ENCODE results near the gene HHAT. TPM values are rescaled to one million over a fixed set of nuclear protein-coding genes. Genes with fewer than 3 reads are reported as not detected.

The HHAT gene
- total and polyA plus RNA-seq, 4 donors = 1.2 to 11.3 (median 3.8) TPM

DNA sequence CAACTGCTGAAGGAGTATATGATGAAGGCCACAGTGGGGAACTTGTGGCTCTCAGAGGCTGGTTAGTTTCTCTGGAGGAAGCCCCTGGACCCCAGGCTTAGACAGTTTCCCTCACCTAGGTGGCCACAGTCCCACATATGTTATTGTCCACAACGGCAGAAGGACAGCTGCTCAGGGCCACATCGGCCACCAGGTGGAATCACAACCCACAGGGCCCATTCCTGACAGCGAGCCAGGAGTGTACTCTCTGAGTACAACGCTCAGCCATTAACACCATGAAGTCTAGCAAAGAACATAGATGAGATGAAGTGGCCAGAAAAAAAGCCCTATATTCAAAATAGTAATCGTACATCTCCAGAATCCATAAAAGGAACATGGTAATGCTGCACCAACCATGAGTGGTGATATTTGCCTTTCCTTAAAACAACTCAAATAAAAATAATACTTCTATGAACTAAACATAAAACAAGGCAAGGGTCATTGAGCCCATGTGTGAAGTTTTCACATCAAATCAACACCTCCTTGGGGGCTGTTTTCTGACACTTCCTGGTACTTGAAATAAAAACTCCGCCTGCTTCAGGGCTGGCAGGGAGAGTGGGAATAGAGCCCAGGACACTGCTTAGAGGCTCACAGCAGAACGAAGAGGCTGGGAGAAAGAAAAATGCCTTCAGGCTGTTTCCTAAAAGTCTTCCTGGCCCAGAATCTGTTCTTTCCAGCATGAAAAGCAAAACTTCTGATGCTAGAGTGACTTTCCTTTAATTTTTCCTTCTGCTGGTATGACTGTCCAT, 383.3 kb downstream of the HHAT start:
- WGBS, 2 donors = 61 to 78% methylated on average over 7 of the region's 7 CpGs
- DNase-seq (no peak), ATAC-seq (ENCODE audit: insufficient read depth, low FRiP score) (no peak)
- TF ChIP-seq, protein P1, sequence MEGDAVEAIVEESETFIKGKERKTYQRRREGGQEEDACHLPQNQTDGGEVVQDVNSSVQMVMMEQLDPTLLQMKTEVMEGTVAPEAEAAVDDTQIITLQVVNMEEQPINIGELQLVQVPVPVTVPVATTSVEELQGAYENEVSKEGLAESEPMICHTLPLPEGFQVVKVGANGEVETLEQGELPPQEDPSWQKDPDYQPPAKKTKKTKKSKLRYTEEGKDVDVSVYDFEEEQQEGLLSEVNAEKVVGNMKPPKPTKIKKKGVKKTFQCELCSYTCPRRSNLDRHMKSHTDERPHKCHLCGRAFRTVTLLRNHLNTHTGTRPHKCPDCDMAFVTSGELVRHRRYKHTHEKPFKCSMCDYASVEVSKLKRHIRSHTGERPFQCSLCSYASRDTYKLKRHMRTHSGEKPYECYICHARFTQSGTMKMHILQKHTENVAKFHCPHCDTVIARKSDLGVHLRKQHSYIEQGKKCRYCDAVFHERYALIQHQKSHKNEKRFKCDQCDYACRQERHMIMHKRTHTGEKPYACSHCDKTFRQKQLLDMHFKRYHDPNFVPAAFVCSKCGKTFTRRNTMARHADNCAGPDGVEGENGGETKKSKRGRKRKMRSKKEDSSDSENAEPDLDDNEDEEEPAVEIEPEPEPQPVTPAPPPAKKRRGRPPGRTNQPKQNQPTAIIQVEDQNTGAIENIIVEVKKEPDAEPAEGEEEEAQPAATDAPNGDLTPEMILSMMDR (IDR thresholded peaks at IDR 0.05; ENCODE audit: control extremely low read depth, extremely low read depth) = no peak
- H3K9ac ChIP-seq (ENCODE audit: insufficient read depth in 1 of 2, low read length in 2 of 2) = no peak overlapping the region
- H3K9me3 ChIP-seq (ENCODE audit: control insufficient read depth in 4 of 4, insufficient read depth in 3 of 4, low read length in 3 of 4) = no peaks in the 10 kb centered on the region
- no peak overlapping the region for H3K4me3 ChIP-seq
- no peaks in the 10 kb centered on the region for H3K27me3 ChIP-seq (ENCODE audit: control insufficient read depth in 3 of 3, insufficient read depth in 3 of 3, low read length in 2 of 3)
- H3K27ac ChIP-seq (ENCODE audit: low read depth in 1 of 2, low read length in 1 of 2) = no peak overlapping the region
- H3K36me3 ChIP-seq (ENCODE audit: control insufficient read depth in 4 of 4, insufficient read depth in 4 of 4, low read length in 4 of 4) = no peaks in the 10 kb centered on the region
- no peaks in the 10 kb centered on the region for H3K4me1 ChIP-seq (ENCODE audit: control insufficient read depth in 5 of 5, insufficient read depth in 5 of 5, low read length in 5 of 5)

- DNase-seq = no peak
- TF ChIP-seq, protein P1 (IDR thresholded peaks at IDR 0.05; ENCODE audit: control extremely low read depth, extremely low read depth) = no peak
- Histone ChIP-seq H3K36me3 (ENCODE audit: control insufficient read depth in 4 of 4, insufficient read depth in 4 of 4, low read length in 4 of 4) (no peaks in the 10 kb centered on the region), H3K4me3 (no peak overlapping the region), H3K9ac (ENCODE audit: insufficient read depth in 1 of 2, low read length in 2 of 2) (no peak overlapping the region), H3K27me3 (ENCODE audit: control insufficient read depth in 3 of 3, insufficient read depth in 3 of 3, low read length in 2 of 3) (no peaks in the 10 kb centered on the region), H3K27ac (ENCODE audit: low read depth in 1 of 2, low read length in 1 of 2) (no peak overlapping the region), H3K9me3 (ENCODE audit: control insufficient read depth in 4 of 4, insufficient read depth in 3 of 4, low read length in 3 of 4) (no peaks in the 10 kb centered on the region), H3K4me1 (ENCODE audit: control insufficient read depth in 5 of 5, insufficient read depth in 5 of 5, low read length in 5 of 5) (no peaks in the 10 kb centered on the region)
- ATAC-seq (ENCODE audit: insufficient read depth, low FRiP score) = no peak
Observed at GRCh38 chr1:210715072-210715471, 386.4 kb downstream of the HHAT start.

DNA sequence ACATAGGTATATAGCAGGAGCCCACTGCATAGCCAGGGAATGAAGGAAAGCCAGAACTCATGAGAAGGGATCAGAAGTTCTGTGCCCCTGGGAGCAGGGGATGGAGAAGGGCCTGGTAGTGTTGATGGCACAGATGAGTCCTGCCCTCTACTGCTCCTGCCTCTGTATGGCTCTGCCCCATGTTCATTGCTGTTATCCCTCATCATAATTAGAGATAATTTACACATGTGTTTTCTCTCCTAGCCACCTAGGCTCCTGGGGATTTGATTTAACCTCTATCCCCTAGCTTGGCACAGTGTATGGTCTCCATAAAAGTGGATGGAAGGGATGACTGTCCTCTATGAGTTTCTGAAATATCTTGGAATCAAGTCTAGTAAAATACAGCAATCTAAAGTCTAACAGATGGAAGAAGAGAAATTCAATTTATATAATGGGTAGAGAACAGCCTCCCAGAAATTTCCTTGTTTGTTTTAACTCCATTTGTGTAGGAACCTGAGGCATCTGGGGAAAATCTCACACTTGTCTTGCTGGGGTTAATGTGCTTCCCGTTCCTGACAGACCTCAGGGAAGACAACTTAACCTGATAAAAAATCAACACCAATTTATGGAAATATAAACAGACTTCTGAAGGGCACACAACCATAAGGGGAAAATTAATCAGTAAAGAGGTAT, 393.8 kb downstream of the HHAT start:
- no peaks in the 10 kb centered on the region for H3K27me3 ChIP-seq (ENCODE audit: control insufficient read depth in 3 of 3, insufficient read depth in 3 of 3, low read length in 2 of 3)
- no peaks in the 10 kb centered on the region for H3K4me1 ChIP-seq (ENCODE audit: control insufficient read depth in 5 of 5, insufficient read depth in 5 of 5, low read length in 5 of 5)
- no peak for DNase-seq
- H3K9me3 ChIP-seq (ENCODE audit: control insufficient read depth in 4 of 4, insufficient read depth in 3 of 4, low read length in 3 of 4) = no peaks in the 10 kb centered on the region
- no peak overlapping the region for H3K9ac ChIP-seq (ENCODE audit: insufficient read depth in 1 of 2, low read length in 2 of 2)
- WGBS, 2 donors = 39 to 75% methylated on average over 1 of the region's 1 CpG
- ATAC-seq (ENCODE audit: insufficient read depth, low FRiP score) = no peak
- H3K36me3 ChIP-seq (ENCODE audit: control insufficient read depth in 4 of 4, insufficient read depth in 4 of 4, low read length in 4 of 4) = no peaks in the 10 kb centered on the region
- H3K4me3 ChIP-seq = no peak overlapping the region
- H3K27ac ChIP-seq (ENCODE audit: low read depth in 1 of 2, low read length in 1 of 2) = no peak overlapping the region
- TF ChIP-seq, protein P1 (IDR thresholded peaks at IDR 0.05; ENCODE audit: control extremely low read depth, extremely low read depth) = no peak
